NCI-H146 treated with DMSO at 0.1 percent for 48 hours (cell line): ENCODE measurements around the gene CYTH4.
"Not testable (repeated sequence)": the region's sequence is repeated elsewhere in the genome, so short reads cannot be mapped to it uniquely, and the experiment has no call there.

Experiments
- DNase-seq: peaks from one replicate; lab custom pipeline; 2025; ENCODE audit not compliant: unreplicated experiment; lab: John Stamatoyannopoulos, UW

CYTH4 gene, protein sequence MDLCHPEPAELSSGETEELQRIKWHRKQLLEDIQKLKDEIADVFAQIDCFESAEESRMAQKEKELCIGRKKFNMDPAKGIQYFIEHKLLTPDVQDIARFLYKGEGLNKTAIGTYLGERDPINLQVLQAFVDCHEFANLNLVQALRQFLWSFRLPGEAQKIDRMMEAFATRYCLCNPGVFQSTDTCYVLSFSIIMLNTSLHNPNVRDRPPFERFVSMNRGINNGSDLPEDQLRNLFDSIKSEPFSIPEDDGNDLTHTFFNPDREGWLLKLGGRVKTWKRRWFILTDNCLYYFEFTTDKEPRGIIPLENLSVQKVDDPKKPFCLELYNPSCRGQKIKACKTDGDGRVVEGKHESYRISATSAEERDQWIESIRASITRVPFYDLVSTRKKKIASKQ

DNA sequence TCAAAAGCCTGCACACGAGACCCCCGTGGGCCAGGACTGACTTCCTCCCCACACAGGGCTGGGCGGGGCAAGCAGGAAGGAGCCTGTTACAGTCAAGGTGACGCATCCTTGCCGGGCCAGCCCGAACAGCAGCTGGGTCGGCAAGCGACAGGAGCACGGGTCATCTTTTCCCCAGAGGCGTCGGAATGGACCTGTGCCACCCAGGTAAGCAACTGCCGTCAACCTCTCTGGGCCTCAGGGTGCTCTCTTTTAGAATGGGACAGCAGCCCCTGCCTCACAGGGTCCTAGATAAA lies at the start of gene CYTH4:
TSS of gene CYTH4 (plus strand) at position 124 of the 293 bp plus-strand sequence. CDS start at position 186, 62 bp downstream.
- DNase-seq: no peak

DNA sequence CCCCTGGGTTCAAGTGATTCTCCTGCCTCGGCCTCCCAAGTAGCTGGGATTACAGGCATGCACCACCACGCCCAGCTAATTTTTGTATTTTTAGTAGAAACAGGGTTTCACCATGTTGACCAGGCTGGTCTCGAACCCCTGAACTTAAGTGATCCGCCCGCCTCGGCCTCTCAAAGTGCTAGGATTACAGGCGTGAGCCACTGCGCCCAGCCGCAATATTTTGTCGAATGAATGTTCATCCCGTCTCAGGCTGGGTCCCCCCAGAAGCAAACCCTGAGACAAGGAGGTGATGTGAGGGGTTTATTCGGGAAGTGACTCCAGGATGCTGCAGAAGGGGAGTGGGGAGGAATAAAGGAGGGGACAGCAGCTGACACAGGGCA lies 48.9 kb upstream of the CYTH4 start:
- DNase-seq: not testable (repeated sequence)

DNA sequence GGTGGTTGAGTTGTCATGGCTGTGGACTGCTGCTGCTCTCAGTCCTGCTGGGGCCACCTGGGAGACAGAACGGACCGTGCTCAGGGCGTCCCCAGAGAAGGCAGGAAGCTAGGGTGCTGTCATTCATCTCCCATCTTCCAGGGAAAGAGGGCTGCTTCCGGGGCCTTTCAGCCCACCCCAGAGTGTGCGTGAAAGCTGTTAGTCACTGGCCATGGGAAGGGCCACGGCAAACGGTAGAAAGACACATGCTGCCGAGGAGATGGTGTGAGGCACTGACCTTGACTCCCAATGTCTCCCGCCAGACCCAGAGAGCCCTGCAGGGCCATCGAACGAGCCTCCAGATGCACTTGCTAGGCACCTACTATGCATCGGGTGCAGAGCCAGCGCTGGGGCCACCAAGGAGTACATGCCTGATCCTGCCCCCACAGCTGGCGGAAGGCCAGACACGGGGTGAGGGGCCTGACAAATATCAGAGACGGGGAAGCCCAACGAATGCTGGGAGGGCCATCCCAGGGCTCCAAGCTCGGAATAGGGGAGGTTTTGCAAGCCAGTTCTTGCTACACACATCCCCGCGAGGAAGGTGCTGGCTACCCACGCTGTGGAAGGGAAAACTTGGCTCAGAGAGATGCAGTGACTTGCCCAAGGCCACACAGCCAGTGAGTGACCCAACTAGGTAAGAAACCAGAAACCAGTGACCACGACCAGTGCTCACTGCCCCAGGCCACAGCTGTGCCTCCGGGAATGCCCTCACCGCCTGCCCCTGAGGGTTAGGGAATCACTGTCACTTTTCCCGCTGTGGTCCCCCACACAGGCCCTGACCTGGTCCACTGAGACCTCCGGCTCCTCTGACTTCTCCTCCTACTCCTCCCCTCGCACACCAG lies 48.3 kb upstream of the CYTH4 start:
- no peak for DNase-seq

DNA sequence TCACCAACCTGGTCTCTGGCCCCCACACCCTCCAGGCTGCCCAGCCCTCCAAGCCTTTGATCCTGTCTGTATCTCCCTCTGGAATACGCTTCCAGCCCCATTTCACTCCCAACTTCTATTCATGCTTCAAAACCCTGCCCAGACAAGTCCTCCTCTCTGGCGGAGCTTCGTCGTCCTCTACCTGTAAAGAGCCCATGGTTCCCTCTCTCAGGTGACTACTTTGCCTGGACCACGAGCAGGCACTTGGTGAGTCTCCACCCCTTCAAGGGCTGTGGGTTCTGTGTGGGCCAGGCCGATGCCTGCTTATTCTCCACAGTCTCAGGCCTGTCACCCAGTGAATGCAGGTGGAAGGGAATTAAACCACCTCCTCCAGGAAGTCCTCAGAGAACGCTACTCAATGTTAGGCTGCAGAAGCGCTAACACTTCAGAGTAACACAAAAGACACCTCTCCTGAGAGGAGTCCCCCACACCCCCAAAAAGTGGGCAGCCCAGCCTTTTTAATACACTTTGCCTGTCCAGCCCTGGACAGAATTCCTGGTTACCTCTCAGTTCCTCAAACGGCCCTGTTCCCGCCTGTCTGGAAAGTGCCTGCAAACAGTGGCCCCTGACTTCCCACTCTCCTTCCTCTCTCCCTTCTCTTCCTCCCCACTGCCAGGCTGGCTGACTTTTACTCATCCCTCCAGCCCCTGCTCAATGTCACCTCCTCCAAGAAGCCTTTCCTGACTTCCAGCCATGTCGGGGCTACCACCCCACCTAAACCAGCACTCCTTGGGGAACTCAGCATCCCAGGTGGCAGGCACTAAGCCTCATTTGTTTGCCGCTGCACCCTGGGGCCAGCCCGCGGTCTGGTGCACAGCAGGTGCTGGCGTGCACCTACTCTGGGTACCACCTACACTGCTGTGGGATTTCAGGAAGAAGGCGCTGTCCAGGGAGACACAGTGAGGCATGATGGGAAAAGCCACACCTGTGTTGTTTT lies 47.3 kb upstream of the CYTH4 start:
- no peak for DNase-seq

DNA sequence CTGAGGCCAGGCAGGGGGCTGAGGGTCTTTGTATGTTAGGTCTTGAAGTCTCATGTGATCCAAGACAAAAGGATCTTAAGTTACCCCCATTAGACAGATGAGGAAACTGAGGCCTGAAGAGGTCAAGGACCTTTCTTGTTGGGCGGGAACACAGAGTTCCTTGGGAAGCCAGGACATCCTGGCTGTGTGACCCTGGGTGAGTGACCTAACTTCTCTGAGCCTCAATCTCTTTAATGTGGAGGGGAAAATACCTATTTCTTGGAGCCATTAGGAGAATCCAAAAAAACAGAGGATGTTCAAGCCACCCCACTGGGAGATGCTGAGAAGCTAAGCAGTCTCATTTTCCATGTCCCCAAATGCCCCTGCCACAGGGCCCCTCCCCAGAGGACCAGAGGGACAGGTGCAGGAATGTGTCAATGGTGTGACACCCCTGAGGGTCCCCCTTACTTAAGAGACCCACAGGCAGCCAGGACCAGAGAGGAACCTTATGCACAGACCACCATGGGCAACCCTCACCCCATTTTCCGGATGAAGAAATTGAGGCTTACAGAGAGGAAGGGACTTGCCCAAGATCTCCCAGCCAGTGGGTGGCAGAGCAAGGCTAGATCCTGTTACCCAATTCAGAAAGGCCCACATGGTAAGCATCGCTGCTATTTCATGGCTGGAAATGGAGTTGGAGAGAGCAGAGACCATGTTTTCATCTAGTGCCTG lies 46.3 kb upstream of the CYTH4 start:
- no peak for DNase-seq

DNA sequence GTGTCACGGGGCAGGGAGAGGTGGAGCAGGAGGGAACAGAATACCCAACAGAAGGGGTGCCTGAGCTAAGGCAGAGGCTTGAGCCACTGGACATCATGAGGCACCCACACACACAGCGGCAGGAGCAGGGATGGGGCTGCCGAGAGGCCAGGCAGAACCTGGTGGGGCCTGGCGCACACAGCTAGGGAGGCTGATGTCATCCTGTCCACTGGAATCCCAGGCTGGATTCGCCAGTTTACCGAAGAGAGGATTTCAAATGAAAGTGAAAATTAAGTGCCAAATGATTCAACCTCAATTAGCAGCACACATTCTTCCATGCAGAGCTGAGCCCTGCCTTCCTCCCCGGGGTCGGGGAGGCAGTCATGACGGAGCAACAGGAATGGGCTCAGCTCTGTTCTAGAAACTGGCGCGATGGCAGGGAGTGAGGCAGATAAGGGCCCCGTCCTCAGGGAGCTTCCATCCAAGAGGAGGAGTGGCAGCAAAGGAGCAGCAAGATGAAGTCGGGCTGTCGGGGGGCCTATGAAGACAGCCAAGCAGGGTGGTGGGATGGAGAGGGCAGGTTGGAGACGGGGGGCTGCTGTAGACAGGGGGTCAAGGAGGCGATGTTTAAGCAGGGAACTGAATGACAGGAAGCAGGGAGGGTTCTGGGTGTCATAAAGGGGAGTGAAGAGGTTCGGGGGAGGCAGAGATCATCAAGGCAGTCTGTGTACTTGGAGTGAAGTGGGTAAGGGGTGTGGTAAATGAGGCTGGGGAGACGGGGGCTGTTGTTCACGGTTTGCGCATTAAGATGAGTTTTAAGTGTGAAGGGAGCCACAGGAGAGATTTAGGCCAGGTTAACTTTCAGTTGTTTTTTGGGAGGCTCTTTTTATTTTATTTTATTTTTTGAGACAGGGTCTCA lies 44.7 kb upstream of the CYTH4 start:
- no peak for DNase-seq

DNA sequence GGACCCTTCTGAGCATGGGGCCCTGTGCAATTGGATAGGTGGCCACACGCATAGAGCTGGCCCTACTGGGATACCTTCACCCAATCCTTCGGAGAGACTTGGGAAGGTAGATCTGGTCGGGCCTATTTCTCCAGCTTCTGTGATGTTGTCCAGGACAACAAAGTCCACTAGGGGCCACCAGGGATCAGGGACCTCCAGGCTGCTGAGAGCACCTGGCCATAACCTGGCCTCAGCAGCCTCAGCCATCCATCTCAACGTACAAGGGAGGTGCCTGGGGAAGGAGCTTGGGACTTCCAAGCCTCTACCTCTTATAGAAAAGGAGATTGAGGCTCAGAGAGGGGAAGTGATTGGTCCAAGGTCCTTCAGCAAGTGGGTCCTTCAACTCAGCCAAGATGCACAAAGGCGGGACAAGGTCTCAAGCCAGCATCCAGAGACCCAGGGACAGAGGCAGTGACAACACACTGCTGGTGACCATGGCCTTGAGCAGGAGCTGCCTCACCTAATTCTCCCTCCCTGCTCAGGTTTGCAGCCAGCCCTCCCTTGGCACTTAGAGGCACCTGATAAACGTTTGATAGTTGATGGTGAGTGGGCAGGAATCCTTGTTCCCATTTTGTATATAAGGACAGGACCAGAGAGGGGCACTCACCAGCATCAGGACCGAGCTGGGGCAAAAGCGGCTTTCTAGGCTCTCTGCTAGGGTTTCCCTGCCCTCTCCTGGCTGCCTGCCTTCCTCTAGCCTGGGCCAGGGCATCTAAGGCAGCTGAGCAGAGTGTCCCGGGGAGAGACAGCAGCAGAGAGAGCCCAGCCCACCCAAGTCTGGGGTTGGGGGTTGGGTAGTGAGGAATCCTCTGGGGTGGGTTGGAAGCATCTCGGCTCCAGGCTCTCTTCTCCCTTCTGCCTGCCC lies 42.7 kb upstream of the CYTH4 start:
- no peak for DNase-seq

DNA sequence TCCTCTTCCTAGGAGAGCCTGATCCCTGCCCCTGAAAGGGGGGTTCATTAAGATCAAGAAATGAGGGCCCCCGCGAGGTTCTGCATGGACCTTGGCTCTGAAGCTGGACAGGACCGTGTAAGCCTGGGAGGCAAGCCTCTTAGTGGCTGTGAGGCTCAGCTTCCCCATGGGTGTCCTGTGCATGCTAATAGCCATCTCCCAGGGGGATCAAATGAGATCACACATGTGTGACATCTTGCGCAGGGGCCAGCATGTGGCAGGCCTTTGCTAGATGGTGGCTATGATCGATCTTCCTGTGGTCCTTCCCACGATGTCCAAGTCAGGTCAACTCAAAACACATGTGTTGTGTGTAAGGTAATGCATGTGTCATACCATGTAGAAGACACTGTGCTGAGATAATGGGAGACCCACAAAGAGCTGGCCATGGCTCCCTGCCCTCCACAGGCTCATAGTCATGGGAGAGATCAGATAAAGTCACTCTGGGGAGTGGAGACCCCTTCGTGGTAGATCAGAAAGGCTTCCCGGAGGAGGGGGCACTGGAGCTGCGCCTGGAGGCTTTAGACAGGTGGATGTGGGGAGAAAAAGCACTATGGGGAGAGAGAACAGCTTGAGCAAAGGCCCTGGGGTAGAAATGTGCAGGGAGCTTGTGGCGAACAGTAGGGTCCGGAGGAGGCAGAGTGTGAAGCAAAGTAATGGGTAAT lies 41.9 kb upstream of the CYTH4 start:
- DNase-seq: no peak

DNA sequence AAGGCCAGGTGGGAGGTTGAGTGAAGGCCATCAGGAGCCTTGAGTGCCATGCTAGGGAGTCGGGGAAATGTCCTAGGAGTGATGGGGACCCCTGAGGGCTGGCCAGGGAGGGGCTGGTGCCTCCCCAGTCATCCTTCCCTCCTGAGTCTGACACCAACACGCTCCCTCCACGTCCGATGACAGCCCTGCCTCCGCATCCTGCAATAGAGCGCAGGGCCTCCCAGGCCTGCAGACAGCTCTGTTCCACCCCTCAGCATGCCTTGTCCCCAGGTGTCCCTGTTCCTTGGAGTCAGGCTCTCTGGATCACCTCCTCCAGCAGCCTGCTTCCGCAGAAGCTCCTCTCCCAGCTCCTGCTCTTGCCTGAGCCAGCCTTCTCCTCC lies 41.4 kb upstream of the CYTH4 start:
- no peak for DNase-seq

DNA sequence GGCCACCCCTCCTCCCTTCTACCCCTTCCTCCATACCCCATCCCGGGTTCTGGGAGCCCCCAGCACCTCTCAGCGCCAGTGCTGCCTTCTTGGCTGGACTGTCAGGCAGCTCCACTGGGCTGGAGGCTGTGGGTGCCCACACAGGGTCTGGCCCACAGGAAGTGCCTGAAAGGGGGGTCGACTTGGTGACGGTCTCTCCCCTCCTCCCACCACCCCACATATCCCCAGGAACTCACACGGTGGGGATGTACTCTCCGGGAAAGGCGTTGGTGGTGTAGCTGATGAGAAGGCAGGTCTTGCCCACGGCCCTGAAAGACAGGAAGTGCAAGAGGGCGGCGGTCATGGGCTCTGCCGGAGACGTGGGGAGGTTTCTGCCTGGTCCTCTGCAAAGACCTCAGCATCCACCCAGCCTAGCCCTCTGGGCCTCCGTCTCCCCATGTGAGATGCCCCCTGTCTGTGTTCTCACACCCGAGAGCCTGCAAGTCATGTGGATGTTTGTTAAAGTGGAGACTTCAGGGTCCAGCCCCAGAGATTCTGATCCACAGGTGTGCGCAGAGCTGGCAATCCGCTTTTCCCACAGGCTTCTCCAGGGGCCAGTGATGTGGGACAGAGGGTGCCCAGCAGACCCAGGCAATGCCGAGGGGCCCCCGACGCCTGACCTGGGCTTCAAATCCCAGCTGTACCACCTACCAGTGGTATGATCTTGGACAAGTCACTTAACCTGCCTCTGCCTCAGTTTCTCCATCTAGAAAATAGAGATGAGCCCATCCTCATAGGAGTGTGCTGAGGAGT lies 40.8 kb upstream of the CYTH4 start:
- no peak for DNase-seq

DNA sequence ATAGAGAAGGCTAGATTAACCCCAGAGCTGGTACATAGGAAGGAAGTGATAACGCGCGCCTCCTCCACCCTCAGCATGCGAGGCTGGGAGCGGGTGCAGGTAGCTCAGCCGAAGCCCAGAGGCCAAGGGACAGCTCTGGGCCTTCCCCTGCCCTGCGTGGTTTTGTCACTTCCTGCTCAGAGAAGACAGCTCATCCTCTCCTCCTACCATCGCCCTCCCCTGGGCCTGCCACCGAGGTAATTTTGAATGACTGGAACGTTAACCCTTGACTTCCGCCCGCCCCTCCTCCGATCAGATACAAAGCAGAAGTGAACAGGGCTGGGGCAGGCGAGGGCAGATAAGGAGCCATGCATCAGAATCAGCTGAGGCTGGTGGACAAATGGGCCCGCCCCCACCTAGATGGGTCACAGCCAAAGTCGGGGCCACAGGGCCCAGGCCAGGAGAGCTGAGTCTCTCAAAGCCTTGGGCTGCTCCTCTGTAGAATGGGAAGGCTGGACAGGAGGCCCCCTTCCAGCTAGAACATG lies 39.9 kb upstream of the CYTH4 start:
- DNase-seq: no peak

DNA sequence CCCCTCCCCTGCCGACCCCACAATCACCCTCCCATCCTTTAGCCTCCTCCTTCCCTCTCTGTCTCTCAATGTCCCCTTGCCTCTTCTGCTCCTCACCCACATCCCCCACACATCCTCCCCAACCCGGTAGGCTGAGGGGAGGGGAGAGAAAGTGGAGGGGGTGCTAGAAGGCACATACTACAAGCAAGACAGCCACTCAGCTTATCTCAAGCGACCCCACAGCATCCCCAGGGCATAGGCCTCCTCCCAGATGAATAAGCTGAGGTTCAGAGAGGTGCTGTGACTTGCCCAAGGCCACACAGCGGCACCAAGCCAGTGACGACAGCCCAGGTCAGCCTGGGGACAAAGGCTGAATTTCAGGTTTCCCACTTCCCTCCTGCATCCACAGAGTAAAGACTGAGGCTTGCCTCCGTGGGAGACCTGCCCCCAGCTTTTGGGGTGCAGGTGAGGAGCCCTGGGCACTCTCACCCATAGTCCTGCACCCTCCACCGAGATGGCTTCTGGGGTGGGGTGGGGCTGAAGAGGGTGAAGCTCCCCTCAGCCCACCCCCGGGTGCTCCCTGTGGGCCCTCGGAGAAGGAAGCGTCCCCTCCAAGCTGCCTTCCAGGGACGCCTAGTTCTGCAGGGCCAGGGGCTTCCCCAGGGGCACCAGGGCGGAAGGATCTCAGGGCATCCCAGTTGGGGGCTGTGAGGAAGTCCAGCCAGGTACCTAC lies 38.8 kb upstream of the CYTH4 start:
- no peak for DNase-seq

DNA sequence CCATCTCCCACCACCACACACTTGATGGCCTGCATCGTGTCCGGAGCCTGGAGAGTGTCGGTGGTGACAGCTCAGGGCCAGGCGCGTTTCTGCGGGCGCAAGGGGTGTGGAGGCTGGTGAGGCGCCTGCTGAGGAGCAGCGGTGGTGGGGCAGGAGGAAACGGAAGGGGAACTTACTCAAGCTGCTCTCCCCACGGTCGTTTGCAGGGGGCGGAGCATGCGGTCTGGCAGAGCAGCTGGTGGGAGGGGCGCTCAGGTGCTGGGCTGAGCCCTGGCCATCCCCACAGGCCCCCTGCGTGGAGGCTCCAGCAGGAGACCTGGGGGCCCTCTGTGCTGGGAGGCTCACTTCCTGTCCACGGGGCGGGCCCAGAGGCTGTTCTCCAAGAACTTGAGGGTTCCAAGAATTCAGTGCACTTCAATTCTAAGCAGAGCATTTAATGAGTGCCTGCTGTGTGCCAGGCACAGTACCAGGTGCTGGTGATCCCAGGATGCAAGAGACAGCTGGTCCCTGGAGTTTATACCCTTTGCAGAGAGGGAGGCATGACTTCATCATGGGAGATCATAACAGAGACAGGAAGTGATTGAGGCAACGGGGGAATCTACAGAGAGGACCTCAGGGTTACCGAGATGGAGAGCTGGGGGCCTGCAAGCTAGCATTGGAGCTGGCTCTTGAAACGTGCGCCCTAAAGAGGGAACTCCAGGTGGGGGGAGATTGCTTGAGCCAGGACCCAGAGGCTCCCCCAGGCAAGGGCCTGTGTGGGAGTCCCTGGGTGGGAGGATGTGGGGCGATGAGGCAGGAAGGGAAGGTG lies 38.0 kb upstream of the CYTH4 start, which contains the start of gene RAC2:
TSS of gene RAC2 (minus strand) at position 156 of the 808 bp plus-strand sequence. CDS start at position 35, 121 bp downstream.
- no peak for DNase-seq

DNA sequence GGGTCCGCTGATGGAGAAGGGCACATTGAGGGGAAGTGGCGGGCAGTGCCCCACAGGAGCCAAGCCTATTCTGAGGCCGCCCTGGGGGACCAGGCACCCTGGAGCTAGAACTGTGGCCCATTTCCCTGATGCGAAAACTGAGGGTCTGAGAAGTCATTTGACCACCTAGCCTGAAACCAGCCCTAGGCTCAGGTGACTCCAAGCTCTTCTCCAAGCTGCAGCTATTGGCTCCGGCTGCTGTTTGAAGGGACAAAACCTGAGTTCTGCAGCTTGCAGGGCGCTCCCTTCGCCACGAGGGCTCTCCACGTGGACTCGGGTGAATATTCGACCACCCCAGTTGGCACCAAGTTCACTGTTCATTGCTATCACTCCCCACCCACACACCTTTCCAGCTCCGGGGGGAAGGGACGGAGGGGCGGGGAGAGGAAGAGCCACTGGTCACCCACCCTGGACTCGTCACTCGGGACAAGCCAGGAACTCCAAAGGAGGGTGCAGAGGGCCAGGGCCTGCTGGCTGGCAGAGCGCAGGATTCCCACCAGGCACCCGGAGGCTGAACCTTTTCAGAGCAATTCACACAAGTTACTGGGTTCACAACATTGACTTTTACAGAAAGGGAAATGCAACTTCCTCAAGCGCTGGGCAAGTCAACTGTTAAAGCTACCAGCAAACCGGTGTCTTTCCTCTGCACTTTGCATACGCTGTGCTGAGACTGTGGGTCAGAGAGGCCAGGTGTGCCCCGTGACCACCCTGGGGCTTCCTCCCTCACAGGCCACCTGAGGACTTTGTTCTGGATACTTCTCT lies 37.2 kb upstream of the CYTH4 start:
- DNase-seq: no peak

DNA sequence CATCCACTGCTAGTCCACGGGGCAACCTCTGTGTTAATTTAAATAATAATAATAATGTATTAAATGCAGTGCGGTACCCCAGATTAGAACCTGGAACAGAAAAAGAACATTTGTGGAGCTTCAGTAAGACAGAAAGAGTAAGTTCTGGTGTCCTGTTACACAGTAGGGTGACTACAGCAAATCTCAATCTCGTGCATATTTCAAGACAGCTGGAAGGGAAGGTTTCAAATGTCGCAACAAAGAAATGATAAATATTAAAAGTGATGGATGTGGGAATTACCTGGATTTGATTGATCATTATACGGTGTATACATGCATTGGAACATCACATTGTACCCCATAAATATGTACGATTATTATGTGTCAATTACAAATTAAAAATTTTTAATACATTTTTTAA lies 36.6 kb upstream of the CYTH4 start:
- DNase-seq: no peak
